GM18498 (cell line): ENCODE results near the gene ERICH3.

Source experiments
- ATAC-seq: cut with Tn5 transposase; IDR thresholded peaks from one replicate; pipeline ENCODE4 v1.9.1; 2021; ENCODE audit warnings: mild to moderate bottlenecking, moderate library complexity; ENCODE audit not compliant: unreplicated experiment

Gene ERICH3

GRCh38 chr1:74673351-74674111 lies at the start of gene ERICH3:
TSS of gene ERICH3 (minus strand) at chr1:74673792. CDS start at chr1:74673519, 273 bp downstream.
- ATAC-seq: peak; percentile 65

- ATAC-seq: no peak
Observed at GRCh38 chr1:74717626-74718025, 44.0 kb upstream of the ERICH3 start.

GRCh38 chr1:74716822-74717221 lies 43.2 kb upstream of the ERICH3 start:
- no peak for ATAC-seq

GRCh38 chr1:74715806-74716205 lies 42.2 kb upstream of the ERICH3 start:
- no peak for ATAC-seq

GRCh38 chr1:74715236-74715502 lies 41.6 kb upstream of the ERICH3 start:
- ATAC-seq: no peak

GRCh38 chr1:74714429-74715235 lies 41.0 kb upstream of the ERICH3 start:
- peak; percentile 60 for ATAC-seq

GRCh38 chr1:74713849-74714248 lies 40.3 kb upstream of the ERICH3 start:
- peak; percentile 47 for ATAC-seq

- no peak for ATAC-seq
Observed at GRCh38 chr1:74712881-74713280, 39.3 kb upstream of the ERICH3 start.

GRCh38 chr1:74703386-74704182 lies 30.0 kb upstream of the ERICH3 start:
- no peak for ATAC-seq

- ATAC-seq: no peak
Observed at GRCh38 chr1:74699331-74699730, 25.7 kb upstream of the ERICH3 start.

GRCh38 chr1:74697832-74698231 lies 24.2 kb upstream of the ERICH3 start:
- no peak for ATAC-seq

- ATAC-seq: no peak
Observed at GRCh38 chr1:74693473-74693872, 19.9 kb upstream of the ERICH3 start.

GRCh38 chr1:74690909-74691308 lies 17.3 kb upstream of the ERICH3 start:
- no peak for ATAC-seq

- no peak for ATAC-seq
Observed at GRCh38 chr1:74690364-74690696, 16.7 kb upstream of the ERICH3 start.

GRCh38 chr1:74689621-74690363 lies 16.2 kb upstream of the ERICH3 start:
- peak; percentile 59 for ATAC-seq

GRCh38 chr1:74686928-74687327 lies 13.3 kb upstream of the ERICH3 start:
- ATAC-seq: no peak

- ATAC-seq: no peak
Observed at GRCh38 chr1:74684301-74684700, 10.7 kb upstream of the ERICH3 start.

- ATAC-seq: no peak
Observed at GRCh38 chr1:74683656-74684055, 10.1 kb upstream of the ERICH3 start.

- ATAC-seq: peak; percentile 18
Observed at GRCh38 chr1:74681851-74682250, 8.3 kb upstream of the ERICH3 start.

GRCh38 chr1:74681449-74681848 lies 7.9 kb upstream of the ERICH3 start:
- ATAC-seq: peak; percentile 79

- ATAC-seq: peak; percentile 39
Observed at GRCh38 chr1:74681001-74681400, 7.4 kb upstream of the ERICH3 start.
